ENCODE results near the gene NKX1-1.

DNA sequence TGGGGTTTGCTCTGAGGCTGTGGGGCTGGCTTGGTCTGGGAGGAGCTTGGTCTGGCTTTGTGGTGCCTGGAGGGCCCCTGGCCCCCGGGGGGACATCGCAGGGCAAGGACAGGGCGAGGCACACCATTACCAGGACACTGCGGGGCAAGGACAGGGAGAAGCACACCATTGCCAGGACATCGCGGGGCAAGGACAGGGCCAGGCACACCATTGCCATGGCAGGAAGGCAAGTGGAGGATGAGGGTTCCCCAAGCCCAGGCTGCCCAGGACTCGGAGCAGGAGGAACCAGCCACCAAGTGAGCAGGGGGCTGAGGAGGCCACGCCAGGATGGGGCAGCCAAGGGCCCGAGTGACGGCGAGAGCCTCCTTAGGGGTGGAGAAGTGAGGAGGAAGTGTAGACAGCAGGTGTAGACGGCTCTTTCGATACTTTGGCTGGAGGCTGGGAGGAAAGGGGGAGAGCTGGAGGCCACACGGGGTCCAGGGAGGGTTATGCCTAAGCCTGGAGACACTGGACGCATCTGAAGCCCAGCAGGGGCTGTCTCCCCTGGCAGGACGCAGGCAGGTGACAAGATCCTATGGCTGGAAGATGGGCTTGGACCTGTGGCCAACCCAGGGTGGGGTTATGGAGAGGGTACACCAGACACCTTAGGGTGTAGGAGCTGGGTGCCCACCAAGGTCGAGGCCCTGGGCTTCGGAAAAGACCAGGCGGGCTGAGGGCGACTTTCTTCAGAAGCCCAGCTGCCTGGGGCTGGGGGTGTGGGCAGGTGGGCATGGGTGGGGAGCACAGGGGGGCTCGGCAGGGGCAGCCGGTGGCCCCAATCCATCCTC lies 7.3 kb downstream of the NKX1-1 start:
- TF ChIP-seq POLR2AphosphoS5 (IDR thresholded peaks at IDR 0.05; ENCODE audit: low read depth, low read length), result no peak
- TF ChIP-seq, protein P1, sequence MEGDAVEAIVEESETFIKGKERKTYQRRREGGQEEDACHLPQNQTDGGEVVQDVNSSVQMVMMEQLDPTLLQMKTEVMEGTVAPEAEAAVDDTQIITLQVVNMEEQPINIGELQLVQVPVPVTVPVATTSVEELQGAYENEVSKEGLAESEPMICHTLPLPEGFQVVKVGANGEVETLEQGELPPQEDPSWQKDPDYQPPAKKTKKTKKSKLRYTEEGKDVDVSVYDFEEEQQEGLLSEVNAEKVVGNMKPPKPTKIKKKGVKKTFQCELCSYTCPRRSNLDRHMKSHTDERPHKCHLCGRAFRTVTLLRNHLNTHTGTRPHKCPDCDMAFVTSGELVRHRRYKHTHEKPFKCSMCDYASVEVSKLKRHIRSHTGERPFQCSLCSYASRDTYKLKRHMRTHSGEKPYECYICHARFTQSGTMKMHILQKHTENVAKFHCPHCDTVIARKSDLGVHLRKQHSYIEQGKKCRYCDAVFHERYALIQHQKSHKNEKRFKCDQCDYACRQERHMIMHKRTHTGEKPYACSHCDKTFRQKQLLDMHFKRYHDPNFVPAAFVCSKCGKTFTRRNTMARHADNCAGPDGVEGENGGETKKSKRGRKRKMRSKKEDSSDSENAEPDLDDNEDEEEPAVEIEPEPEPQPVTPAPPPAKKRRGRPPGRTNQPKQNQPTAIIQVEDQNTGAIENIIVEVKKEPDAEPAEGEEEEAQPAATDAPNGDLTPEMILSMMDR (IDR thresholded peaks at IDR 0.05), result no peak
- TF ChIP-seq, protein P2, sequence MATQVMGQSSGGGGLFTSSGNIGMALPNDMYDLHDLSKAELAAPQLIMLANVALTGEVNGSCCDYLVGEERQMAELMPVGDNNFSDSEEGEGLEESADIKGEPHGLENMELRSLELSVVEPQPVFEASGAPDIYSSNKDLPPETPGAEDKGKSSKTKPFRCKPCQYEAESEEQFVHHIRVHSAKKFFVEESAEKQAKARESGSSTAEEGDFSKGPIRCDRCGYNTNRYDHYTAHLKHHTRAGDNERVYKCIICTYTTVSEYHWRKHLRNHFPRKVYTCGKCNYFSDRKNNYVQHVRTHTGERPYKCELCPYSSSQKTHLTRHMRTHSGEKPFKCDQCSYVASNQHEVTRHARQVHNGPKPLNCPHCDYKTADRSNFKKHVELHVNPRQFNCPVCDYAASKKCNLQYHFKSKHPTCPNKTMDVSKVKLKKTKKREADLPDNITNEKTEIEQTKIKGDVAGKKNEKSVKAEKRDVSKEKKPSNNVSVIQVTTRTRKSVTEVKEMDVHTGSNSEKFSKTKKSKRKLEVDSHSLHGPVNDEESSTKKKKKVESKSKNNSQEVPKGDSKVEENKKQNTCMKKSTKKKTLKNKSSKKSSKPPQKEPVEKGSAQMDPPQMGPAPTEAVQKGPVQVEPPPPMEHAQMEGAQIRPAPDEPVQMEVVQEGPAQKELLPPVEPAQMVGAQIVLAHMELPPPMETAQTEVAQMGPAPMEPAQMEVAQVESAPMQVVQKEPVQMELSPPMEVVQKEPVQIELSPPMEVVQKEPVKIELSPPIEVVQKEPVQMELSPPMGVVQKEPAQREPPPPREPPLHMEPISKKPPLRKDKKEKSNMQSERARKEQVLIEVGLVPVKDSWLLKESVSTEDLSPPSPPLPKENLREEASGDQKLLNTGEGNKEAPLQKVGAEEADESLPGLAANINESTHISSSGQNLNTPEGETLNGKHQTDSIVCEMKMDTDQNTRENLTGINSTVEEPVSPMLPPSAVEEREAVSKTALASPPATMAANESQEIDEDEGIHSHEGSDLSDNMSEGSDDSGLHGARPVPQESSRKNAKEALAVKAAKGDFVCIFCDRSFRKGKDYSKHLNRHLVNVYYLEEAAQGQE (IDR thresholded peaks at IDR 0.05; ENCODE audit: insufficient read depth in 1 of 2, low read depth in 2 of 2, low read length in 1 of 2), result no peak
